Fibroblast of skin of abdomen (primary cell): ENCODE results near the gene DDX43. TPM values are rescaled to one million over a fixed set of nuclear protein-coding genes. Genes with fewer than 3 reads are reported as not detected.
"Not testable (repeated sequence)": the region's sequence is repeated elsewhere in the genome, so short reads cannot be mapped to it uniquely, and the experiment has no call there.

Experiments
- DNase-seq: peaks from one replicate; pipeline ENCODE4 v3.0.0-alpha.2; 2013
- polyA plus RNA-seq, 2 experiments: library from polyadenylated mRNA; unstranded; fragments of 120-200 nt; gene quantifications; one replicate each; pipeline ENCODE4 v1.2.1, GENCODE V29; 2013; ENCODE audit not compliant: insufficient read length in 2 of 2

Gene DDX43
- polyA plus RNA-seq (2013, experiment 1 of 2; ENCODE audit: insufficient read length), result 0.28 TPM
- polyA plus RNA-seq (2013, experiment 2 of 2; ENCODE audit: insufficient read length), result 0.40 TPM

GRCh38 chr6:73394577-73395354, at the start of gene DDX43:
Gene DDX43, plus strand, starts transcription at chr6:73394828. Its CDS starts 78 bp downstream, at chr6:73394906.
- DNase-seq, result peak; percentile 34

GRCh38 chr6:73348550-73349204, 46.0 kb upstream of the DDX43 start:
- no peak for DNase-seq

GRCh38 chr6:73349311-73349710, 45.3 kb upstream of the DDX43 start:
- DNase-seq, result no peak

GRCh38 chr6:73353636-73354593, 40.7 kb upstream of the DDX43 start, which contains the start of gene DPPA5:
Gene DPPA5, minus strand, starts transcription at chr6:73354276. Its CDS starts 51 bp downstream, at chr6:73354225.
- DNase-seq, result no peak

GRCh38 chr6:73362358-73362757, 32.3 kb upstream of the DDX43 start, which contains the start of gene KHDC3L:
Gene KHDC3L, plus strand, starts transcription at chr6:73362658. Its CDS starts 72 bp downstream, at chr6:73362730.
- DNase-seq, result no peak

GRCh38 chr6:73362869-73363536, 31.6 kb upstream of the DDX43 start:
- DNase-seq, result no peak

- no peak for DNase-seq
These were observed 31.1 kb upstream of the DDX43 start for GRCh38 chr6:73363537-73363875.

GRCh38 chr6:73364121-73364520, 30.5 kb upstream of the DDX43 start:
- no peak for DNase-seq

GRCh38 chr6:73364549-73364948, 30.1 kb upstream of the DDX43 start:
- DNase-seq, result no peak

- DNase-seq, result no peak
These were observed 26.8 kb upstream of the DDX43 start for GRCh38 chr6:73367761-73368355.

- DNase-seq, result no peak
These were observed 26.0 kb upstream of the DDX43 start for GRCh38 chr6:73368675-73369074.

GRCh38 chr6:73369157-73369556, 25.5 kb upstream of the DDX43 start:
- DNase-seq, result no peak

- no peak for DNase-seq
These were observed 25.1 kb upstream of the DDX43 start, which contains the start of gene OOEP for GRCh38 chr6:73369563-73369962. Gene OOEP, minus strand, starts transcription at chr6:73369897. Its CDS starts 105 bp downstream, at chr6:73369792.

GRCh38 chr6:73371984-73372383, 22.6 kb upstream of the DDX43 start:
- no peak for DNase-seq

GRCh38 chr6:73372516-73372915, 22.1 kb upstream of the DDX43 start:
- DNase-seq, result no peak

GRCh38 chr6:73375216-73375615, 19.4 kb upstream of the DDX43 start:
- no peak for DNase-seq

- no peak for DNase-seq
These were observed 17.4 kb upstream of the DDX43 start for GRCh38 chr6:73377225-73377624.

- not testable (repeated sequence) for DNase-seq
These were observed 13.1 kb upstream of the DDX43 start for GRCh38 chr6:73381531-73381930.

GRCh38 chr6:73382462-73383113, 12.0 kb upstream of the DDX43 start:
- DNase-seq, result no peak

GRCh38 chr6:73388433-73388799, 6.2 kb upstream of the DDX43 start:
- no peak for DNase-seq
